ENCODE data around the gene SLX4IP.

GRCh38 chr20:10637031-10637559 lies 202.0 kb downstream of the SLX4IP start:
- TF ChIP-seq POLR2AphosphoS5 (IDR thresholded peaks at IDR 0.05; ENCODE audit: borderline replicate concordance, low read depth, low read length) (no peak), EZH2 (IDR thresholded peaks at IDR 0.05) (no peak), FOXP2 (optimal IDR thresholded peaks at IDR 0.05; ENCODE audit: control extremely low read depth, extremely low read length, insufficient read depth) (no peak)

All from SK-N-MC (cell line).